ENCODE results near the gene GABARAPL1. TPM values are rescaled to one million over a fixed set of nuclear protein-coding genes. Genes with fewer than 3 reads are reported as not detected.
"Not testable (repeated sequence)": the region's sequence is repeated elsewhere in the genome, so short reads cannot be mapped to it uniquely, and the experiment has no call there.

GABARAPL1 gene
- total RNA-seq, 1 donor from 2014 or later: 96.2 TPM

DNA sequence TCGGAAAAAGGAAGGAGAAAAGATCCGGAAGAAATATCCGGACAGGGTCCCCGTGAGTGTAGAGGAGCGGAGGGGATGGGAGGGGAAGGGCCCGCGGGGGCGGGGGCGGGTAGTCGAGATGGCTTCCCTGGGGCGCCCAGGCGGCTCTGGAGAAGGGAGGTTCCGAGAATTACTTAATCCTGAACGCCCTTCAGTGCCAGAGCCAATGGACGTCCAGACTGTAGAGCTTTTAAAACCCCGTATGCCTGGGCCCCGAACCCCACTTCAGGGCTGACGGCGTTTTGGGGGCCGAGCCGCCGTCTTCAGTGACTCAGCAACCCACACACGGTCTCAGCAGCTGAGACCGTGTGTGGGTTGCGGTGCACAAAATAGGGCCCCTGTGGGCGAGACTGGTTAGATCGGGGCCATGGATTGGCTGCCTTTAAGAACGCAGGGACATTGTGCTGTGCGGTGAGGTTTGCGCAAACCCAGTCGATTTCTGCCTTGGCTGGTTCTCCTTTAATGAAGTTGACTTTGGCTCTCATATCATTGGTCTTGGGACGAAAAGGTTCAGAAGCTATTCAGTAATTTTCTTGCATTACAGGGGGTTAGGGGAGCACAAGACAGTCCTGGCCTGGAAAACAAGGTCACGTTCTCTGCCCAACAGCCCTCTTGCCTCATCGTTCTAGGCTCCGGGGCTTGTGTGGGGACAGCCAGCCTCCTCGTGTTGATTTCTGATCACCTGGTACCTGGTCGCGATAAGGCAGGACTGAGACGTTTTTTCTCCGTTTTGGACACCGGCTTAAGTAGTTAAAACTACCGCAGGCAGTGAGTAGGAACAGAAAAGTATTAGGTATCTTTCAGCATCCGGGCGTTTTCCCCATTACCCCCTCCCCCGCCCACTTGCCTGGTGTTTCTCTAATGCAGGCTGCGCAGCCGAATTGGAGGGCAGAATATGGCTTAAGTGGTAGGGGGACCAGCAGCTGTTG, 775 bp downstream of the GABARAPL1 start:
- TF ChIP-seq, protein P1, sequence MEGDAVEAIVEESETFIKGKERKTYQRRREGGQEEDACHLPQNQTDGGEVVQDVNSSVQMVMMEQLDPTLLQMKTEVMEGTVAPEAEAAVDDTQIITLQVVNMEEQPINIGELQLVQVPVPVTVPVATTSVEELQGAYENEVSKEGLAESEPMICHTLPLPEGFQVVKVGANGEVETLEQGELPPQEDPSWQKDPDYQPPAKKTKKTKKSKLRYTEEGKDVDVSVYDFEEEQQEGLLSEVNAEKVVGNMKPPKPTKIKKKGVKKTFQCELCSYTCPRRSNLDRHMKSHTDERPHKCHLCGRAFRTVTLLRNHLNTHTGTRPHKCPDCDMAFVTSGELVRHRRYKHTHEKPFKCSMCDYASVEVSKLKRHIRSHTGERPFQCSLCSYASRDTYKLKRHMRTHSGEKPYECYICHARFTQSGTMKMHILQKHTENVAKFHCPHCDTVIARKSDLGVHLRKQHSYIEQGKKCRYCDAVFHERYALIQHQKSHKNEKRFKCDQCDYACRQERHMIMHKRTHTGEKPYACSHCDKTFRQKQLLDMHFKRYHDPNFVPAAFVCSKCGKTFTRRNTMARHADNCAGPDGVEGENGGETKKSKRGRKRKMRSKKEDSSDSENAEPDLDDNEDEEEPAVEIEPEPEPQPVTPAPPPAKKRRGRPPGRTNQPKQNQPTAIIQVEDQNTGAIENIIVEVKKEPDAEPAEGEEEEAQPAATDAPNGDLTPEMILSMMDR (IDR thresholded peaks at IDR 0.05; ENCODE audit: unreplicated experiment): no peak
- H3K36me3 Mint-ChIP-seq (ENCODE audit: insufficient read depth): peaks cover 6% of the 10 kb centered on the region
- H3K9me3 Mint-ChIP-seq (ENCODE audit: low read depth): no peaks in the 10 kb centered on the region
- H3K4me1 Mint-ChIP-seq (ENCODE audit: low read depth): peaks cover 23% of the 10 kb centered on the region
- no peaks in the 10 kb centered on the region for H3K27me3 Mint-ChIP-seq
- DNase-seq (ENCODE audit: low spot score, unreplicated experiment): peak; percentile 27
- H3K4me3 Mint-ChIP-seq (ENCODE audit: low read depth): peak overlapping the region; percentile 89
- peak overlapping the region; percentile 100 for H3K27ac Mint-ChIP-seq

DNA sequence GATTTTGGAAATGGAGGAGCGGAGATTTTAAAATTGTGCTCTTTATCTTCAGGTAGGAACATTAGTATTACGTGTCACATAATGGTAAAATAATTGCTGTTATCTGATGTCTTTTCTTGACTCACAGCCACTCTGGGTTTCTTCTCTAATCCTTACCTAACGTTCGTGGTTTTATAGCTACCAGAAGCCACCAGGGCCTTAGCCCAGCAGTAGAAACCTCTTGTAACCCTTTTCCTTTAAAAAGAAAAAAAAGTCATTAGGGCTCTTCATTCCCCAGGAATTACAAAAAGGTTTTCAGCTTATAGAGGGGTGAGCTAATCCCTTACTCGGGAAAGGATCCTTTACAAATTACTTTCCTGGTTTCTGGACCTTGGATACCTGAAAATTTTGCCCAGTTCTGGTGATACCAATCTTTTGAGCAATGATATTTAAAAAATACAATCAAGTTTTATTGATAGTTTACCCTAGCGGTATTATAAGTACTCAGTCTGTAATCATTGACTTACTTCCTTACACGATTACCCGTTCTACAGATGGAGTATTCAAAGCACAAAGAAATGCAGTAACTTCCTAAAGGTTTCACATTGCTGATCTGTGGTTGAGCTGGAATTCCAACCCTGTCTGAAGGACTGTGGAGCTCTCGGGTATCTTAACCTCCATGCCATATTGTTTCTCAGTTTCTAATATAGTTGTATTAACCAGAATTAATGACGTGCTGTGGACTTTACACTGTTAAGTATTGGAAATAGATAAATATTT, 1.6 kb downstream of the GABARAPL1 start:
- Mint-ChIP-seq H3K4me1 (ENCODE audit: low read depth) (peaks cover 23% of the 10 kb centered on the region), H3K9me3 (ENCODE audit: low read depth) (no peaks in the 10 kb centered on the region), H3K27me3 (no peaks in the 10 kb centered on the region), H3K36me3 (ENCODE audit: insufficient read depth) (peaks cover 6% of the 10 kb centered on the region), H3K4me3 (ENCODE audit: low read depth) (peak overlapping the region; percentile 89), H3K27ac (peak overlapping the region; percentile 100)
- TF ChIP-seq, protein P1 (IDR thresholded peaks at IDR 0.05; ENCODE audit: unreplicated experiment): no peak
- no peak for DNase-seq (ENCODE audit: low spot score, unreplicated experiment)

DNA sequence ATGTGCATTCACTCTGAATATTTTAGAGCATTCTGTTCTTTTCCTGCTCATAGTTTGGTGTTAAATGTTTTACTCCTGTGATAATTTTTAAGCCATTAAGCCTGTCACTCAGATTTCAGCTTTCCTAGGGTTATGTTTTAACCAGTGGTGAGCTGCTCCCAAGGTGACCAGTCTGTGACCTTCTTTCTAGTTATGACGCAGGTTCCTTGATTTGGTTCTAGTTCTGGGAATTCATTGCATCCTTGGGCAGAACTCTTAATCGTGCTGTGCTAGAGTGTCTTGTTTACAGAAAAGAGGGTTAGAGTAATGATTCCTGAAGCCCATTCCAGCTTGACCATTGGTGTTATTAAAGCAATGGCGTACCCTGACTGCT, 2.2 kb downstream of the GABARAPL1 start:
- DNase-seq (ENCODE audit: low spot score, unreplicated experiment): no peak
- no peaks in the 10 kb centered on the region for H3K27me3 Mint-ChIP-seq
- H3K9me3 Mint-ChIP-seq (ENCODE audit: low read depth): no peaks in the 10 kb centered on the region
- peaks cover 23% of the 10 kb centered on the region for H3K4me1 Mint-ChIP-seq (ENCODE audit: low read depth)
- peaks cover 6% of the 10 kb centered on the region for H3K36me3 Mint-ChIP-seq (ENCODE audit: insufficient read depth)
- TF ChIP-seq, protein P1 (IDR thresholded peaks at IDR 0.05; ENCODE audit: unreplicated experiment): no peak
- H3K27ac Mint-ChIP-seq: peak overlapping the region; percentile 100
- peak overlapping the region; percentile 89 for H3K4me3 Mint-ChIP-seq (ENCODE audit: low read depth)

DNA sequence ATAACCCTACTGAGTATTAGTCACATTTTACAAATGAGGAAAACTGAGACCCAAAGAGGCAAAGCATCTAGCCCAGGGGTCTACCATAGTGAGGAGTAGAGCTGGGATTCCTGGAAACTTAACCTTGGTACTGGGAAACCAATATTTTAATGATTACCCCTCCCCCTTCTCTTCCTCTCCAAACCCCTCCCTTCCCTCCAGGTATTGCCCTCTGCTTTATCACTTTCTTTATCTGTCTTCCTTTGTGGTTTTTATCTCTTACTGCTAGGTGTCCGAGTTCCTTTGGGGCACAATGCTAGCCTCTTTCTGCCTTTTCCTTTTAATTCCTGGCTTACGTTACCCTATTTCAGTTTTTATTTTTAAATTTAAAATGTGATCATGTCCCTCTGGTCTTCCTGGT, 2.8 kb downstream of the GABARAPL1 start:
- H3K9me3 Mint-ChIP-seq (ENCODE audit: low read depth): no peaks in the 10 kb centered on the region
- TF ChIP-seq, protein P1 (IDR thresholded peaks at IDR 0.05; ENCODE audit: unreplicated experiment): no peak

DNA sequence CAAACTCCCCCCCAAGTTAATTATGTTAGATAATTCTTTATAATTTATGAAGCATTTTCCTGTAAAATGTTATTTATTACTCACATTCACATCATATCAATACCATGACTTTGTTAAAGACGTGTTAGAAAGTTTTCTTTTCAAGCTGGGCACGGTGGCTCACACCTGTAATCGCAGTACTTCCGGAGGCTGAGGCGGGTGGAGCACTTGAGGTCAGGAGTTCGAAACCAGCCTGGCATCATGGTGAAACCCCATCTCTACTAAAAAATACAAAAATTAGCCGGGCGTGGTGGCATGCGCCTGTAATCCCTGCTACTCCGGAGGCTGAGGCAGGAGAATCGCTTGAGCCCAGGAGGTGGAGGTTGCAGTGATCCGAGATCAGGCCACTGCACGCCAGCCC, 3.3 kb downstream of the GABARAPL1 start:
- H3K27me3 Mint-ChIP-seq; DNase-seq (ENCODE audit: low spot score, unreplicated experiment); H3K4me3 Mint-ChIP-seq (ENCODE audit: low read depth); H3K9me3 Mint-ChIP-seq (ENCODE audit: low read depth); H3K27ac Mint-ChIP-seq: not testable (repeated sequence)
- peaks cover 14% of the 10 kb centered on the region for H3K36me3 Mint-ChIP-seq (ENCODE audit: insufficient read depth)
- H3K4me1 Mint-ChIP-seq (ENCODE audit: low read depth): peaks cover 23% of the 10 kb centered on the region

More for the DNA sequence above, 2.8 kb downstream of the GABARAPL1 start:
- Mint-ChIP-seq H3K27me3 (no peaks in the 10 kb centered on the region), H3K4me1 (ENCODE audit: low read depth) (peaks cover 23% of the 10 kb centered on the region), H3K36me3 (ENCODE audit: insufficient read depth) (peaks cover 9% of the 10 kb centered on the region), H3K4me3 (ENCODE audit: low read depth) (peak overlapping the region; percentile 89), H3K27ac (peak overlapping the region; percentile 100)
- no peak for DNase-seq (ENCODE audit: low spot score, unreplicated experiment)
